RWPE1 (cell line): ENCODE data around the gene GASK1A.

Experiments
- CTCF ChIA-PET: fragments of 350-600 bp; sonication (Branson Sonifier 250); formaldehyde crosslinking; extraction: SDS; loops from one replicate; lab custom pipeline; 2021; lab: Yijun Ruan, JAX
- POLR2A ChIA-PET: fragments of 400-600 bp; formaldehyde crosslinking; extraction: SDS; loops from one replicate; lab custom pipeline; 2020; ENCODE audit warnings: antibody characterized with exemption; ENCODE audit not compliant: low non-redundant PET; lab: Yijun Ruan, JAX
- DNase-seq: peaks from one replicate; pipeline ENCODE4 v3.0.0; 2012; ENCODE audit warnings: low spot score
- H3K27ac ChIP-seq: fragments of 450-650 bp; 2 replicates; pipeline ENCODE4 v1.5.1; 2017
- CTCF ChIP-seq: fragments of 450-650 bp; conservative IDR thresholded peaks from 2 replicates; pipeline ENCODE4 v1.5.1; 2017; ENCODE audit warnings: low read depth, mild to moderate bottlenecking

Gene GASK1A

GRCh38 chr3:42980209-42980608, 1.1 kb downstream of the GASK1A start:
- POLR2A ChIA-PET = no interaction called here

GRCh38 chr3:42980909-42981308, 1.8 kb downstream of the GASK1A start:
- DNase-seq = no peak
- no peak for TF ChIP-seq CTCF
- ChIA-PET POLR2A (no interaction called here), CTCF (no interaction called here)
- no peak overlapping the region for H3K27ac ChIP-seq

More at GRCh38 chr3:42980209-42980608, 1.1 kb downstream of the GASK1A start:
- DNase-seq = no peak
- no peak for TF ChIP-seq CTCF
- CTCF ChIA-PET = no interaction called here
- no peak overlapping the region for H3K27ac ChIP-seq

GRCh38 chr3:42982645-42983412, 3.7 kb downstream of the GASK1A start:
- no peak for DNase-seq
- POLR2A ChIA-PET = no interaction called here
- TF ChIP-seq CTCF = no peak
- CTCF ChIA-PET = no interaction called here
- no peak overlapping the region for H3K27ac ChIP-seq

- no peak for TF ChIP-seq CTCF
- ChIA-PET CTCF (no interaction called here), POLR2A (no interaction called here)
Measured at GRCh38 chr3:42983927-42984326, 4.8 kb downstream of the GASK1A start.

GRCh38 chr3:42984701-42985100, 5.6 kb downstream of the GASK1A start:
- H3K27ac ChIP-seq = no peak overlapping the region
- no peak for TF ChIP-seq CTCF
- CTCF ChIA-PET = no interaction called here
- no peak for DNase-seq
- POLR2A ChIA-PET = no interaction called here

More at GRCh38 chr3:42983927-42984326, 4.8 kb downstream of the GASK1A start:
- H3K27ac ChIP-seq = no peak overlapping the region
- no peak for DNase-seq

- ChIA-PET POLR2A (interaction anchor here (0.6 kb wide), 1 partner anchor 515 kb away, joined by 9 read pairs; no protein-coding TSS in a partner anchor), CTCF (no interaction called here)
- TF ChIP-seq CTCF = no peak
- DNase-seq = no peak
- no peak overlapping the region for H3K27ac ChIP-seq
Measured at GRCh38 chr3:42988097-42988496, 9.0 kb downstream of the GASK1A start.
